Suprapubic skin (tissue), 4 donors: ENCODE results near the gene SV2C.
"Not testable (repeated sequence)": the region's sequence is repeated elsewhere in the genome, so short reads cannot be mapped to it uniquely, and the experiment has no call there.

Experiments used
- CTCF ChIP-seq, 2 donors: fragments of 200-600 bp in 1 of 2; fragments of 450-650 bp in 1 of 2; sonication (generic) in 1 of 2; IDR thresholded peaks; one replicate each; pipeline ENCODE4 v1.5.1; 2016 to 2019; ENCODE audit warnings: antibody characterized with exemption in 2 of 2, mild to moderate bottlenecking in 1 of 2, moderate library complexity in 1 of 2
- EP300 ChIP-seq: sonication (generic); formaldehyde crosslinking; IDR thresholded peaks from one replicate; pipeline ENCODE4 v1.6.1; 2017; ENCODE audit warnings: antibody characterized with exemption
- POLR2A ChIP-seq, 2 donors: fragments of 450-650 bp; IDR thresholded peaks; one replicate each; pipeline ENCODE4 v1.6.1; 2017; ENCODE audit warnings: antibody characterized with exemption in 2 of 2, mild to moderate bottlenecking in 2 of 2, moderate library complexity in 2 of 2
- POLR2AphosphoS5 ChIP-seq, 3 donors: sonication (generic); formaldehyde crosslinking; IDR thresholded peaks; one replicate each; pipeline ENCODE4 v1.6.1; 2017; ENCODE audit warnings: antibody characterized with exemption in 3 of 3

DNA sequence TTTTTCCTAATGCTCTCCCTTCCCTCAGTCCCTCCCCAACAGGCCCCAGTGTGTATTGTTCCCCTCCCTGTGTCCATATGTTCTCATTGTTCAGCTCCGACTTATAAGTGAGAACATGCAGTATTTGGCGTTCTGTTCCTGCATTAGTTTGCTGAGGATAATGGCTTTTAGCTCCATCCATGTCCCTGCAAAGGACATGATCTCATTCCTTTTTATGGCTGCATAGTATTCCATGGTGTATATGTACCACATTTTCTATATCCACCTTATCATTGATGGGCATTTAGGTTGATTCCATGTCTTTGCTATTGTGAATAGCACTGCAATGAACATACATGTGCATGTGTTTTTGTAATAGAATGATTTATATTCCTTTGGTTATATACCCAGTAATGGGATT is 6.0 kb downstream of the SV2C start:
- not testable (repeated sequence) for TF ChIP-seq POLR2A (IDR thresholded peaks at IDR 0.05); CTCF (IDR thresholded peaks at IDR 0.05); EP300; POLR2AphosphoS5 (IDR thresholded peaks at IDR 0.05)
